Suprapubic skin (tissue), 4 donors: ENCODE results near the gene TGFB2. TPM values are rescaled to one million over a fixed set of nuclear protein-coding genes. Genes with fewer than 3 reads are reported as not detected.

Experiments
- DNase-seq, 2 donors: peaks; one replicate each; pipeline ENCODE4 v3.0.0-alpha.2; 2019; ENCODE audit warnings: low spot score in 2 of 2
- H3K27ac ChIP-seq: fragments of 200-600 bp; sonication (generic); one replicate; pipeline ENCODE4 v1.5.1; 2019
- H3K27me3 ChIP-seq: fragments of 200-600 bp; sonication (generic); one replicate; pipeline ENCODE4 v1.5.1; 2019
- H3K36me3 ChIP-seq: fragments of 200-600 bp; sonication (generic); one replicate; pipeline ENCODE4 v1.5.1; 2019
- H3K4me1 ChIP-seq: fragments of 200-600 bp; sonication (generic); one replicate; pipeline ENCODE4 v1.5.1; 2019
- H3K4me3 ChIP-seq: fragments of 200-600 bp; sonication (generic); one replicate; pipeline ENCODE4 v1.5.1; 2019; ENCODE audit warnings: mild to moderate bottlenecking
- H3K9me3 ChIP-seq: fragments of 200-600 bp; sonication (generic); one replicate; pipeline ENCODE4 v1.5.1; 2019
- CTCF ChIP-seq, 2 donors: fragments of 200-600 bp in 1 of 2; fragments of 450-650 bp in 1 of 2; sonication (generic) in 1 of 2; IDR thresholded peaks; one replicate each; pipeline ENCODE4 v1.5.1; 2016 to 2019; ENCODE audit warnings: antibody characterized with exemption in 2 of 2, mild to moderate bottlenecking in 1 of 2, moderate library complexity in 1 of 2
- EP300 ChIP-seq: sonication (generic); formaldehyde crosslinking; IDR thresholded peaks from one replicate; pipeline ENCODE4 v1.6.1; 2017; ENCODE audit warnings: antibody characterized with exemption
- POLR2A ChIP-seq, 2 donors: fragments of 450-650 bp; IDR thresholded peaks; one replicate each; pipeline ENCODE4 v1.6.1; 2017; ENCODE audit warnings: antibody characterized with exemption in 2 of 2, mild to moderate bottlenecking in 2 of 2, moderate library complexity in 2 of 2
- POLR2AphosphoS5 ChIP-seq, 3 donors: sonication (generic); formaldehyde crosslinking; IDR thresholded peaks; one replicate each; pipeline ENCODE4 v1.6.1; 2017; ENCODE audit warnings: antibody characterized with exemption in 3 of 3
- WGBS: methylation state at CpG from one replicate; pipeline ENCODE4 v1.1.5; 2018; 5-methylcytosine and 5-hydroxymethylcytosine counted together
- total RNA-seq, 4 donors: library from RNA; depleted of rRNA; stranded (reverse); fragments of >200 nt; gene quantifications; one replicate each; pipeline ENCODE4 v1.1.0, GENCODE V29; 2016

TGFB2 gene
- total RNA-seq, 4 donors from 2014 or later: 0.60 to 3.9 (median 3.0) TPM

GRCh38 chr1:218374401-218375353, 29.5 kb downstream of the TGFB2 start:
- no peaks in the 10 kb centered on the region for H3K9me3 ChIP-seq
- no peak overlapping the region for H3K27ac ChIP-seq
- no peaks in the 10 kb centered on the region for H3K36me3 ChIP-seq
- no peak for DNase-seq
- no peak overlapping the region for H3K4me3 ChIP-seq
- WGBS: 49% methylated on average over 7 of the region's 7 CpGs
- no peak for TF ChIP-seq POLR2AphosphoS5 (IDR thresholded peaks at IDR 0.05)
- no peak for TF ChIP-seq CTCF (IDR thresholded peaks at IDR 0.05)
- TF ChIP-seq EP300: no peak
- TF ChIP-seq POLR2A (IDR thresholded peaks at IDR 0.05): no peak
- no peaks in the 10 kb centered on the region for H3K27me3 ChIP-seq
- H3K4me1 ChIP-seq: peaks cover 38% of the 10 kb centered on the region

- WGBS: 69% methylated on average over 2 of the region's 2 CpGs
- no peak for DNase-seq
- H3K36me3 ChIP-seq: no peaks in the 10 kb centered on the region
- no peak for TF ChIP-seq POLR2AphosphoS5 (IDR thresholded peaks at IDR 0.05)
- TF ChIP-seq EP300: no peak
- no peak for TF ChIP-seq CTCF (IDR thresholded peaks at IDR 0.05)
- TF ChIP-seq POLR2A (IDR thresholded peaks at IDR 0.05): no peak
- H3K4me3 ChIP-seq: no peak overlapping the region
- H3K27ac ChIP-seq: no peak overlapping the region
- H3K27me3 ChIP-seq: no peaks in the 10 kb centered on the region
- peaks cover 34% of the 10 kb centered on the region for H3K4me1 ChIP-seq
- H3K9me3 ChIP-seq: no peaks in the 10 kb centered on the region
Measured at GRCh38 chr1:218376722-218377121, 31.6 kb downstream of the TGFB2 start.

GRCh38 chr1:218377143-218377660, 32.1 kb downstream of the TGFB2 start:
- no peaks in the 10 kb centered on the region for H3K36me3 ChIP-seq
- WGBS: 52% methylated on average over 4 of the region's 4 CpGs
- H3K27me3 ChIP-seq: no peaks in the 10 kb centered on the region
- peaks cover 32% of the 10 kb centered on the region for H3K4me1 ChIP-seq
- no peak for DNase-seq
- H3K9me3 ChIP-seq: no peaks in the 10 kb centered on the region
- no peak overlapping the region for H3K4me3 ChIP-seq
- TF ChIP-seq EP300 (no peak), POLR2A (IDR thresholded peaks at IDR 0.05) (no peak), CTCF (IDR thresholded peaks at IDR 0.05) (no peak), POLR2AphosphoS5 (IDR thresholded peaks at IDR 0.05) (no peak)
- H3K27ac ChIP-seq: no peak overlapping the region

GRCh38 chr1:218380125-218380977, 35.2 kb downstream of the TGFB2 start:
- no peak overlapping the region for H3K27ac ChIP-seq
- TF ChIP-seq CTCF (IDR thresholded peaks at IDR 0.05) (no peak), POLR2A (IDR thresholded peaks at IDR 0.05) (no peak), POLR2AphosphoS5 (IDR thresholded peaks at IDR 0.05) (no peak), EP300 (no peak)
- peaks cover 12% of the 10 kb centered on the region for H3K4me1 ChIP-seq
- H3K4me3 ChIP-seq: no peak overlapping the region
- no peaks in the 10 kb centered on the region for H3K27me3 ChIP-seq
- DNase-seq: no peak
- no peaks in the 10 kb centered on the region for H3K9me3 ChIP-seq
- 67% methylated on average over 7 of the region's 7 CpGs for WGBS
- no peaks in the 10 kb centered on the region for H3K36me3 ChIP-seq
